HG03565 (cell line): ENCODE results near the gene L3MBTL2.
"Not testable (repeated sequence)": the region's sequence is repeated elsewhere in the genome, so short reads cannot be mapped to it uniquely, and the experiment has no call there.

Experiments used
- ATAC-seq: cut with Tn5 transposase; IDR thresholded peaks from one replicate; pipeline ENCODE4 v1.9.1; 2021; ENCODE audit warnings: mild to moderate bottlenecking, moderate library complexity; ENCODE audit not compliant: unreplicated experiment

L3MBTL2 gene

GRCh38 chr22:41240377-41241132 lies 35.4 kb downstream of the L3MBTL2 start, which contains the start of gene CHADL:
Gene CHADL (minus strand): TSS chr22:41240931. CDS start chr22:41240881, 50 bp downstream.
- no peak for ATAC-seq

- ATAC-seq: no peak
These were observed 36.1 kb downstream of the L3MBTL2 start for GRCh38 chr22:41241133-41241676.

GRCh38 chr22:41242396-41243117 lies 37.4 kb downstream of the L3MBTL2 start:
- no peak for ATAC-seq

- ATAC-seq: no peak
These were observed 38.2 kb downstream of the L3MBTL2 start for GRCh38 chr22:41243361-41243760.

- ATAC-seq: no peak
These were observed 40.9 kb downstream of the L3MBTL2 start for GRCh38 chr22:41245917-41246499.

GRCh38 chr22:41247703-41248102 lies 42.6 kb downstream of the L3MBTL2 start:
- ATAC-seq: no peak

GRCh38 chr22:41248314-41248713 lies 43.2 kb downstream of the L3MBTL2 start:
- no peak for ATAC-seq

- ATAC-seq: no peak
These were observed 43.6 kb downstream of the L3MBTL2 start for GRCh38 chr22:41248758-41249157.

GRCh38 chr22:41249442-41249841 lies 44.3 kb downstream of the L3MBTL2 start:
- ATAC-seq: no peak

- no peak for ATAC-seq
These were observed 45.0 kb downstream of the L3MBTL2 start for GRCh38 chr22:41250127-41250526.

- no peak for ATAC-seq
These were observed 47.3 kb downstream of the L3MBTL2 start for GRCh38 chr22:41252365-41252764.

- no peak for ATAC-seq
These were observed 49.1 kb downstream of the L3MBTL2 start for GRCh38 chr22:41254230-41254629.

GRCh38 chr22:41256254-41257253 lies 51.4 kb downstream of the L3MBTL2 start:
- no peak for ATAC-seq

- ATAC-seq: no peak
These were observed 52.6 kb downstream of the L3MBTL2 start for GRCh38 chr22:41257696-41258095.

- ATAC-seq: not testable (repeated sequence)
These were observed 54.6 kb downstream of the L3MBTL2 start for GRCh38 chr22:41259756-41260155.

- ATAC-seq: no peak
These were observed 55.8 kb downstream of the L3MBTL2 start for GRCh38 chr22:41260871-41261270.

- no peak for ATAC-seq
These were observed 56.6 kb downstream of the L3MBTL2 start for GRCh38 chr22:41261541-41262249.

GRCh38 chr22:41262250-41262765 lies 57.2 kb downstream of the L3MBTL2 start:
- no peak for ATAC-seq

GRCh38 chr22:41263704-41264103 lies 58.6 kb downstream of the L3MBTL2 start:
- ATAC-seq: no peak
